HG02678 (cell line): ENCODE results near the gene EPHA3.
"Not testable (repeated sequence)": the region's sequence is repeated elsewhere in the genome, so short reads cannot be mapped to it uniquely, and the experiment has no call there.

Experiments
- ATAC-seq: cut with Tn5 transposase; IDR thresholded peaks from one replicate; pipeline ENCODE4 v1.9.1; 2021; ENCODE audit warnings: mild to moderate bottlenecking, moderate library complexity; ENCODE audit not compliant: unreplicated experiment

Gene EPHA3

DNA sequence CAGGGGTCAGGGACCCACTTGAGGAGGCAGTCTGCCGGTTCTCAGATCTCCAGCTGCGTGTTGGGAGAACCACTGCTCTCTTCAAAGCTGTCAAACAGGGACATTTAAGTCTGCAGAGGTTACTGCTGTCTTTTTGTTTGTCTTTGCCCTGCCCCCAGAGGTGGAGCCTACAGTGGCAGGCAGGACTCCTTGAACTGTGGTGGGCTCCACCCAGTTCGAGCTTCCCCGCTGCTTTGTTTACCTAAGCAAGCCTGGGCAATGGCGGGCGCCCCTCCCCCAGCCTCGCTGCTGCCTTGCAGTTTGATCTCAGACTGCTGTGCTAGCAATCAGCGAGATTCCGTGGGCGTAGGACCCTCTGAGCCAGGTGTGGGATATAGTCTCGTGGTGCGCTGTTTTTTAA, 243.5 kb downstream of the EPHA3 start:
- not testable (repeated sequence) for ATAC-seq

DNA sequence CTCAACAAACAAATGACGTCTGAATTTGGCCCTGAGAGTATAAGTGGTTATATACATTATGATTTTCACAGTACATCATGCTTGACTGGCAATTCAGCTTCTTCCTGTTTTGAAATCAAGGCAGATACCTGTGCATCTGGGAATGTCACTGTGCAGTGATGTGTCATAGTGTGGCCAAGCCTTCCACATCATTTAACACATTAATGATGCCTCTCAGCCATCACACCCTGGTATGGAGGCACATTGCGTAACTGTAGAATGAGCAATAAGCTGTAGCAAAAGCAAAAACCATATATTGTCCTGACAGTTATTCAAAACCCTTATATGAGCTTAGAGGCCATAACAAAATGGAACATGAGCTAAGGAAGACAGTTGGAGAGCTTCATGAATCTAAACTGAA, 246.0 kb downstream of the EPHA3 start:
- ATAC-seq: no peak

DNA sequence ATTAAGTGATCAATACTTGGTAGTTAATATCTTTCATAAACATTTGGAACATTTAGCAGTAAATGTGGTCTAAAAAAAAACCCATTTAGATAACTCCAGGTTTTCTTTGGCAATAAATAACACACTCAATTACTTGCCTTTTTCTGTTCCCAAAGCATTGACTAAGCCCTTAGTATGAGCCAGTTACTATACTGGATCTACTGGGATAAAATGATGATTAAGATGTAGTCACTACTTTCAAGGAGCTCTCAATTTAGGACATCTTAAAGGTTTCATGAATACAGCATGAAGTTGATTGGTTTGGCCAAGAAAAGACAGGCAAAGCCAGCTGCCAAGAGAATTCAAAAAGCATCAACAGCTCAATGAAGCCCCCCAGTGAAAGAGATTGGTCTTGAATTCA, 250.9 kb downstream of the EPHA3 start:
- no peak for ATAC-seq

DNA sequence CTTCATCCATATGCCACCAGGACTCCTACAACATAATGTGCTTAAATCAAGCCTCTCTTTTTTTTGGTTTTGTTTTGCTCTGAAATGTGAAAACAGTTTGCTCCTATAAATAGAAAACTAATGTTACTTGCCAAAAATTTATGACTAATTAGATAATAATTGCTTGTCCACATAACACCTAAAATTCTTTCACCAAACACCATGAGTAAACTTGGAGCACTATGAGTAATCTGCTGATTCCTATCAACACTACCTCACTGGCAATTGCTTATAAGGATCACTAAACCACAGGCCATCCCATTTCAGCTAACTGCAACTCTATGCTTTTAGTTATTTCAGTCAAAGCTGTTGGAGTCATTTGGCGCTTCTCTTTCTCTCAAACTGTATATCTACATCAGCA, 252.7 kb downstream of the EPHA3 start:
- ATAC-seq: no peak

DNA sequence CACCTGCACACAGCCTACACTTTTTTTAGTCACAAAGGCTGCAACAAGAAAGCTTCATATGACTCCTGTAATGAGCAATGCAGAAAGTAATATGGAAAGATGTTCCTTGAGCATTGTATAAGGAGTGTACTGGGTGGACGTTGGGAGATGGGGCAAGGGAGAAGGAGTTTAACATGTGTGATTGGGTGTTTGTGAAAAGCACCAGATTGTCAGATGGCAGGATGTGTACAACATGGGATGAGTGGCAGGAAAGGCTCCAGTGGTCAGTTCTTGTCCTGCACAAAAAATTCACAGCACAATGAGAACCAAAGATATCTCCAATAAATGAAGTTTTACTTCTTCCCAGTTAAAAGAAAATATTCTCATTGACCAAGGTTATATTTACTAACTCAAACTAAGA, 255.1 kb downstream of the EPHA3 start:
- no peak for ATAC-seq

DNA sequence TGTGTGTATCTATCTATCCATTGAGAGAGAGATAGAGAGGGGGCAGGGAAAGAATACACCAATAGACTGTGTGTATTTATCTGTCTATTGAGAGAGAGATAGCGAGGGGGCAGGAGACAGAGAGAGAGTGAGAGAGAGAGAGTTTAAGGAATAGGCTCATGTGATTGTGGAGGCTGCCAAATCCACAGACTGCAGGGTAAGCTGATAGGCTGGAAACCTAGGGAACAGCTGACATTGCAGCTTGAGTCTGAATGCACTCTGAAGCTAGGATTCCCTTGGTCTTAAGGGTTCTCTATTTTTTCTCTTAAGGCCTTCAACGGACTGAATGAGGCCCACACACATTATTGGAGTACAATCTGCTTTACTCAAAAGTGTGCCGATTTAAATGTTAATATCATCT, 255.8 kb downstream of the EPHA3 start:
- no peak for ATAC-seq

DNA sequence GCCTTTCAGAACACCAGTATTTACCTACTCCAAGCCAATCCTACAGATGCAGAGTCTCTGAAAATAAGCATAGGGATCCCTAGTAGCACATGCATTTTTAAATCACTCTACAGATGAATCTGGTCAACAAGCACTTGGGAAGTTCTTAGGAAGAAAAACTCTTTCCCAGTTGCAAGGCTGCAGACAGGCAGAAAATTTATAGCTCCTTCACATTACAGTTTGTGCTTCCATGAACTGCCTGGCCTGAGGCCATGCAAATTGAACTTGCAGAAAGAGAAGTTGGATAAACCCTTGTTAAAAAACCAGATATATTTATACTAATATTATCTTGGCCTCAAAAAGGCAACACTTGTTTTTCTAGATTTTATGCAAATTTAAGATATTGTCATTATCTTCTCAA, 256.9 kb downstream of the EPHA3 start:
- ATAC-seq: no peak

DNA sequence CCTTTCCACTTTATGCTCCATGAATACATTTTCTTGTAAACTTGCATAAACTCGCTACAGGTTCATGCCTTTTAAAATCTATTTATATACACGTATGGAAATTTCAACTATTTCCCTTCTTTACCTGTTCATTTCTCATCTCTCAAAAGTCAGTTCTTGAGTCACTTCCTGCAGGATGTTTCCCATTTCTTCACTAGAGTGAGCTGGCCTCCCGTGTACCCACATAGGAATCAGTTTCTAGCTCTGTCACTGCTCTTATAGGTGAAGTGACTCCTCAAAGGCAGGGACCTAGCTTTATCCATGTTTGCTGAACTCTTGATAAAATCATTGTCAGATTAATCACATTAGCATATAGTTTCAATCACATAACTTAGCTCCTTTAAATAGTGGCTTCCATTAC, 259.7 kb downstream of the EPHA3 start:
- ATAC-seq: no peak

DNA sequence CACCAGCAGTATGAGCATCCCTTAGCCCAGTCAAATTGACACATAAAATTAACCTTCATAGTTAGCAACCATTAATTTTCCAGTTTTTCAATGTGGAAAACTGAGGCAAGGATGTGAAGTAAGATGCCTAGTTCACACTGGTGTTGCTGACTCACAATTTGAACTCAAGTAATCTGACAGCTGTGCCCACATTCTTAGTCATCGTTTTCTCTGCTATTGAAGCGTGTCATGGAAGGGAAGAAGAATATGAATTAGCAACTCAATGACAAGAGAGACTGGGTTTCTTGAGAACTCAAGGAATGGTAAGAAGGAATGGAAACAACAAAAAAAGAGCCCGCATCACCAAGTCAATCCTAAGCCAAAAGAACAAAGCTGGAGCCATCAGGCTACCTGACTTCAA, 261.4 kb downstream of the EPHA3 start:
- no peak for ATAC-seq

DNA sequence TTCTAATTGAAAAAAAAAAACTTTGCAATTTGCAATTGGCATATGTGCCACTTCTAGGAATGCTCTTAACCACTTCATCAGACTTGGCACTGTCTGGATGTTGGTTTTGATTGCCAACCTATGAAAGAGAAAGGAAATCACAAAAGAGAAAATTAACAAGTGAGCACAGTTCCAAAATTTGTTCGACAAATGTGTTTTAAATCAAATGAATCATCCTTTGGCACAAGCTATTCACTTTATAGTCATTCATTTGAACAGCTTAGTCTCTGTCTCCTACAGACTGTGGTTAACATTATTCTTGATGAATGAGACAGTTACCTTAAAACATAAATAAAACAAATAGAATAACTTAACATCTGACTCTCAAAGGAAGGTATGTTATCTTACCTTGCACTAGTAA, 265.0 kb downstream of the EPHA3 start:
- ATAC-seq: no peak

DNA sequence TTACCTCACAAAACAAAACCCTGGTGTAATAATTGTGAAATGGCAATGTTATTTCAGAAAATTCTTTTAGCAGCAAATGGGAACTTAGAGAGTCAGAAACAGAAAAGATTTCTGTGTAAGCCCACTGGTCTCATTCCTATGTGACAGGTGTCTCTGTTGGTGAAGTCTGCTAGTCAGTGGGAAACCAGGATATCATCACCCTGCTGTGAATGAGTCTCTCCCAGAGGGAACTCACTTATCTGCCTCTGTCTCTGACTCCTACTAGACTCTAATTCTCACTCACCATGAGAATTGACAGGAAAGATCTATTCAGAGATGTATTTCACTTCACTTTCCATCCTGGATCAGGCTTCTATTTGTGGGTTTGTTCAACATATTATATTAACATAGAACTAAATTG, 266.0 kb downstream of the EPHA3 start:
- ATAC-seq: no peak

DNA sequence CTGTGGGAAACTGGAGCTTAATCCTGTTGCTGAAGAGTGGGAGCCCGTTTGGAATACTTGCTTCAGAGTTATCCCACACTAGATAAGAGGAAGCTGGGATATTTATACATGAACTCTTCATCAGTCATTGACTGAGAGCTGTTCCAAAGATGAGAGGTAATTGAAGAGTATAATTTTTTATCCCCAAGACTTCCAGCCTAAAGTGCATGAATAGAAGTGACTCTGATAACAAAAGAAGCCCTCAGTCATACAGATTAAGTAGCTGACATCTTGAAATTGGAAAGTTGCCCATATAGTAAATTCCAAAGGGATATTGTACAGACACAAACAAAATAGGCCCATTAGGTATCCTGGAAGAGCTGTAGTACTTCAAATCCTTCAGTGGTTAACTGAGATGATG, 268.0 kb downstream of the EPHA3 start:
- no peak for ATAC-seq

DNA sequence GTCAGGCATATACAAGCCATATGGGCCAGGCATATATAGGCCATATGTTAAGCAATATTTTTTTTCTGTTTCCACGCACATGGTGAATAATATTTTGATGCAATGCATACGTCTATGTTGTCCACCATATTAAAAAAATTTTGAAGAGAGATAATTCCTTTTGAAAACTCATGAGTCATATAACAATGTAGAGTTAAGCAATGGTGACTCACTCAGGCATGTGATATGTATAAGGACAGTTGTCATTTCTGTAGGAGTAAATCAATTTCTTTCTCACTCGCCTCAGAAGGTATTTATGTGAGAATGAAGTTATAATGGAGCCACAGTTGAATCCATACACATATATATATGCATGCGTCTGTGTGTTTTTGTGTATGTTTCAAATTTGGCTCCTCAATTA, 272.6 kb downstream of the EPHA3 start:
- ATAC-seq: no peak

DNA sequence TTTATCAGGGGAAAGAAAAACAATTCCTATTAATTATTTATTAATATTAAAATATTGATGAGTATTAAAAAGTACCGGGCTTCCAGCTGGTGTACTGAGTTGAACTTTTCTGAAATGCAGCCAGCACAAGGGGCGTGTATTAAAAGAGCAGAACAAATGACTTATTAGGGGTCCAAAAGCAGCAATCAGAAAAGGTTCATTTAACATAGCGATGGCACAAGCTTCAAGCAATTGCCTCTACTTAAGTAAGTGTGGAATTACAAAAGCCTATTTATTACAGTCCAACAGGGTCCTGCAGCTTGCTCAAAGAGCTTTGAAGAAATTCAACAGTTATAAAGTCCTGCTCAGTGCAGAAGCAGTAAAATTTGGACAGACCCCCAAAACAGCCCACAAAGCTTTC, 285.6 kb downstream of the EPHA3 start:
- no peak for ATAC-seq

DNA sequence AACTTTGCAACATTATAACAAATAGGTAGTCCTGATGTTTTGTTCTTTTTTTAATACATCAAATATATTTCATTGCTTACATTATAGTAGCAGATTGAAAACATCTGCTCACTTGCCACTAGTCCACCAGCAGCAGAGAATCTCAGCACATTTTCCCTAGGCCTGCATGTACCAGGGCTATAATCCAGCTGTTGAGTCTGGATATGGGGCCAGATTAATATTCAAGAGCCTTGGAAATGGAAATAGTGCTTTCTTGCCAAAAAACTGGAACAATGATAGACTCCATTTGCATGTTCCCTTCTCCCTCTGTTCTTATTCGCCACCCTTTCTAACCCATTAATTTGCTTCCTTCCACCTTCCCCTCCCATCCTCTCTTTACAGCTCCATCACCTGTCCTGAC, 288.0 kb downstream of the EPHA3 start:
- ATAC-seq: no peak

DNA sequence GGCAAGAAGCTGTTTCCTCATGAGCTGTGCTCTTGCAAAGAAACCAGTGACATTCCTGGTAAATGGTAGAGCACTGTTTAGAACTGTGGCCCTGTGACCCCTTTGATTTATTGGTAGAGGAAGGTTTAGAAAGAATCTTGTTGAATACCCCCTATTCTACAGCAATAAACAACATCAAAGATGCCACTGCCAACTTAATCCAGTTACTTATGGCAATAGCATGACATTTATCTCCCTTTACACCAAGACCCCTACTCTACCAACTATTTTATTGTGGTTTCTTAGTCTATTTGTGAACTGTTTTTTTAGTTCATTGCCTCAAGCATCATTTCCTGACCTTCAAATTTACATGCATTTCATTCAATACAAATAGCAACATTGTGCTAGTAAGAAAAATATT, 288.6 kb downstream of the EPHA3 start:
- no peak for ATAC-seq

DNA sequence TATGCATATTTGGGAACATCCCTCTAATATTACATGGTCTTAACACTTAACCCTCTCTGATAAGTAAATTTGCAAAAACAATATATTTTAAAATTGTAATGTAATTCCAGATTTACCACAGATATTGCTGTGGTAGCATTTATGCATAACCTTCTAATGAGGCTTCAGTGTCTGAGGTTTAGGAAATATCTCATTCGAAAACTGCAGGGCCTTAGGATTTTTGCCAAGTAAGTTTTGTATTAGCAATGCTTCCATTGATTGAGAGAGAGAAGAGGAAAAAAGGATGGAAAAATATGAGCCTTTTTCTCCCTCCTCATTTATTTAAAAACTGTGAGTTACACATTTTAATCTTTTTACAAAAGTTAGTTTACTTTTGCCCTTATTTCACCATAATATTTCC, 294.6 kb downstream of the EPHA3 start:
- no peak for ATAC-seq

DNA sequence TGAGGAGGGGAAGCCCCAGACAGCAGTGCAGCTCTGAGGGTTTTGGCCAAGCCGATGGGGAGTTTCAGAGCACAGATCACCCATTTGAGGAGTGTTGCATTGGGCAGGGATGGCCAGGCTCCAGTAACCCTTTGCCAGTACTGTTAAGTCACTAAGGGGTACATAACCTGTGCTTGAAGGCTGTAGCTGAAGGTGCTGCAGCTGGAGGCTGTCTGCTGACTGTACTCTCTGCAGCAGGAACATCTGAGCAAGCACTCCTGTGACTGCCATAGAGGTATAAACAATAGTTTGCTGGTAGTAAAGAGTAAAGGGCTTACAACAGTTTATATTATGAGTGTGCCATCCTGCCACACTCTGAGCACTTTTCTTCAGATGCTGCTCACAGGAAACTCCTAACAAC, 297.8 kb downstream of the EPHA3 start:
- ATAC-seq: no peak

DNA sequence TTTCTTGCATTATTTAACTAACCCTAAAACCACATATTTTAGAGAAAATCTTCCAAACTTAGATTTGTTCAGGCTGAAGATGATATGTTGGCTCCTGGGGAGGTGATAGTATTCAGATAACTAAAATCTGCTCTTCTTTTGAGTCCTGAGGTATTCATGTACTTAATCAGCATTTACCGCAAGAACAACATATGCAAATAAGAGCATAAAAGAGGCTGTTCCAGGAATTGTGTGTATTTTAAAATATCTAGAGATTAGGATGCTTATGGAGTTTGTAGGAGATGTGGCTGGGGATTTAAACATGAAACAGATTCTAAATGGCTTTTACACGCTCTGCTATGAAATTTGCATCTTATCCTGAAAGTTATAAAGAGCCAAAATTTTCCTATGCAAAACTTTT, 298.2 kb downstream of the EPHA3 start:
- ATAC-seq: no peak

DNA sequence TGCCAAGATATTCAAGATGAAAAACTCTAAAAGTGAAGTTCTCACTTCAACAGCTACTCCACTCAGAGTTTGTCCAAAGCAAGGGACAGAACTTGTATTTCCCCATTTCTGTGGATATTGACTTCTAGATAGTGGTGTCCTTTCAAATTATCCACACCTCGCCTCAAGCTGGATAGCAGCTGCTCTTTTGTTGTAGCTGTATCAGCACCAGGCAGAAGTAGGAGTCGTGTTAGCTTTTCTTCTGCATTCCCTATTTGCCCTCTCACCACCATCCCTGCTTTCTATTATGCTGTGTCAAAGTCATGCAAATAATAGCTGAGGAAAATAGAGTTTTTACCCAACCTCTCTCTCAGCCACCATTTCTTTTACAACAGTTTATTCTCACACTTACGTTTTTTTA, 303.8 kb downstream of the EPHA3 start:
- no peak for ATAC-seq

DNA sequence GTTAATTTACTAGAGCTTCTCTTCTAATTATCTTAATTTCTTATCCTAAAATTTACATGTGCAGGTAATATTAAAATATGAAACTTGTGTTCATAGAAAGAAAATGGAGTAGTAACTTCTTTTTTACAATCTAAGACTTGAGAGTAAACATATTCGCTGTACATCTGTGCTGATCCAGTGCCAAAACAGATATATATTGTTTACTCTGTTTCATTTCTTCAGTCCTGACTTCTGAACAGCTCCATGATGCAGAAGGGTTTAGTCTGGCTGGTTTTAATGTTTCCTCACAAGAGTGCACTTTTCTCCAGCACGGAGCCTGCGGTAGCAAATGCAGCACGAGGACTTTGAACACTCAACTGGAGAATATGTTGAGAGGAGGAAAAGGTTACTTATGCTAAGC, 306.8 kb downstream of the EPHA3 start:
- ATAC-seq: no peak

DNA sequence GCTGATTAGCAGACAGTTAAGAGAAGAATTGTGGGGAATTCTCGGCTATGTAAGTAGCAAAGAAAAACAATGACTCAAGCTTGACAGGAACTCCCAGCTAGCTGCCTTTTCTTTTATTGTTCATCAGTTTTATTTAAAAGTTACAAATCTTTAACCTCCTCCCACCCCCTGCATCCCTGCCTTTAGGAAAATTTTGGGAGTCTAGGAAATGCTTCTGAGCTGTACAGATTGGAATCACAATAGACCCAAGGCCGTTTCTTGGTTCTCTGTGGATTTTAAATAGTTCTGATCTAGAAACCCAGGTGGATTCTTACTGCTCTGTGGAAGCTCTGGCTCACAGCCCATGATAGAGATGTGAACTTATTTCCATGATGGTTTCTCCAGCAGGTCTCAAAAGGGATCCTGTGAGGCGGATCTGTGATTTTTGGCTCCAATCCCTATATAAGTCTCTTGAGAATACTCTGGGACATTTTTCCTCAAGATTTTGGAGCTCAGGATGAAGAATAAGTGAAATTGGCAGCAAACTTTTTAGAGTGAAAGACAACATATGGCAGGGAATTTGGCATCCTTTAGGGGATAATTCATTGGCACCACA, 312.3 kb downstream of the EPHA3 start:
- no peak for ATAC-seq

DNA sequence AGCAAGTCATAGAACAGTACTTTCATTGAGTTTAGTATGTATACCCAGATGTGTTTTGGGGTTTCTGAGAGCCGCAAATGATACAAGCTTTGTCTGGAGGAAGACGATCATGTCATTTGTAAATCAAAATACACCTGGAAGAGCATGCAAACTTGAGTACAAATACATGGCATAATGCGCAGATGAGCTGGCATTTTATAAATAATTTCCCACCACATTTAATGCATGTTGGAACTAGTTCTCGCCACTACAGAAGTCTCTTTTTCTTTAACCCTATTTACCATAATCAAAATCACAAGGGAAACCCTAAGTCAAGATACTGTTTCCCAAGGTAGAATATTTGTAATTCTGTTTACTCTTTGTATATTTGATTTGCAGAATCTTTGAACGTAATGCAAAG, 318.6 kb downstream of the EPHA3 start:
- ATAC-seq: no peak
